GM18526 (cell line): ENCODE results near the gene SCN5A.

ENCODE experiments used
- POLR2A ChIP-seq: IDR thresholded peaks from 3 replicates; pipeline ENCODE4 v1.6.1; 2011; ENCODE audit not compliant: insufficient read length; ENCODE audit errors: extremely low read depth

Gene SCN5A

DNA sequence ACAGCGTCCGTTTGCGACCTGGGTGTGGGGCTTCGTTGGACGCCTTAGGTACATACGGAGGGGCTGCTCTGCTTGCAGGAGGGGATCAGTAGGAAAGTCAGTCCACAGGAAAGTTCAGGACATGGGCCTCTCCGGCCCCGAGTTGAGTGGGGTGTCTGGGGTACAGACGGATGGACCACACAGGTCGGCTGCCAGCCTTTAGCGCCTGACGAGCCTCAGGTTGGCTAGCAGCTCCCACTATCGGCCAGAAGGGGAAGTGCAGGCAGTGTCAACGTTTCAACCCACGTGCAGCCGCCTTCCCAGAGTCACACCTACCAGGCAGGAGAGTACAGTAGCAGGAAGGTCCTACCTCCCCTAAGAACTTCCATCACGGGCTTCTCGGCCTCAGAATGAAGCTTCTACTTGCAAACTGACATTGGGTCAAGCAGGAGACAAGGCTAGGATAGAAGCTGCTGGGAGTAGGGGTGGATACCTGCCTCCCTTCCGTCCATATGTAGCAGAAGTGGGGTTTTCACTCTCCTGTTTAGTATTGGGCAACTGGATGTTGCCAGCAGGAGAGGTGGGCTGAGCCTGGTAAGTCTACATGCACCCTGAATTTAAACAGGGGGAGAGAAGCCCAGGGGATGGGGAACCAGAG, 1.8 kb upstream of the SCN5A start:
- TF ChIP-seq POLR2A, result no peak

DNA sequence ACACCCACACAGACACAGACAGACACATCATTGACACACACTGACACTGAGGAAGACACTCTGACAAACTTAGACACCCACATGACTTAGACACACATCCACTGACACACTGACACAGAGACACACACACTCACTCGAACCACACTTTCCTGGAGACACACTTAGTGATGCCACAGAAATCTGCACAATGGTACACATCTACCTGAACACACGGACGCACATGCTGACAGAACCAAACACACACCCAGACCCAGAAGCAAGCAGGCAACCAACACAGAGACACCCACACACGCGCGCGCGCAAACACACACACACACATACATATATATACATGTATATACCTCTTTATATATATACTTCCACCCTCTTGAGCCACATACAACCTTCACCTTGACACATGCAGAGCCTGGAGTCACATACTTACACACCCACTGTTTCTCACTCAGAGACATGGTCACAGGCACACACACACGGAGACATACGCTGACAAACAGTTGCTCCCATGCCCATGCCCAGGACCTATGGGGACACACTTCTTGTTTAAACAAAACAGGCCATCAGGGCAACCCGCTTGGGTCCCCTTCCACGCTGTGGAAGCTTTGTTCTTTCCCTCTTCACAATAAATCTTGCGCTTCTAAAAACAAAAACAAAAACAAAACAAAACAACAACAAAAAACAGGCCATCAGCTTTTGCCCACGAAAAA, 913 bp upstream of the SCN5A start:
- TF ChIP-seq POLR2A, result no peak

DNA sequence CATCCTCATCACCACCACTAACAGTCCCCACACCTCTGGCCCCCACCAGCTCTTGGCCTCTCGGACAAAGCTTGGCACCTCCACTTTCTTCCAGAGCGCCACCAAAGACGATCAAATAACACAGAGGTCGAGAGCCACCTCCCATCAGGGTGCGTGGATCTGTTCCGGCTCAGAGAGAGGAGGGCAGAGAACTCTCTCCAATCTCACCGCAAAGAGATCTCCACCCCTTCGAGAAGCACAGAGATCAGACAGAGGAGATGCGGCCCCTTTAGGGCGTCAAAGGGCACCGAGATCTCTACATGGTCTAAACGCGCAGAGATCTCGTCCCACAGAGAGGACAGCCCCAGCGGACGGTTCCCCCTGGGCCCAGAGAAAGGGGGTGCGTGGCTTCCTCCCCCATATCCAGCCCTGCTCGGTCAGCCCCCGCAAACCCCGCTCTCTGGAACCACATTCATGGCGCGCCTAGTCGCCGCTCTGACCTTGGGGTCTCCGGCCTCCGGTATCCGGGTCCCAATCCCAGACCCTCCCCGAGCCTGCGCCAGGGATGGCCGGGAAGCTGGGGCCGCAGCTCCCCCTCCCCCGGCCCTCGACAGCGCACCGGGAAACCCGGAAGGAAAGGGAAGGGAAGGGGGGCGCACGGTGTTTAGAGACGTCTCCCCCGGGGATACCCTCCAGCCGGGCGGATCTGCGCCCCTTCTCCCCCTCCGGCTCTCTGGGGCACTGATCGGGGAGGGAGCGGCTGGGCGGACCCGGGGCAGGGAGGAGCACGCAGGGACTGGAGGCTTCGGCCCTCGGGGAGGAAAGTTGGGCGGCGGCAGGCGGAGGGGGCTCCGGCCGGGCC, 608 bp downstream of the SCN5A start:
- TF ChIP-seq POLR2A, result no peak

GRCh38 chr3:38648024-38648658, 1.3 kb downstream of the SCN5A start:
- TF ChIP-seq POLR2A, result no peak

GRCh38 chr3:38647217-38647970, 2.1 kb downstream of the SCN5A start:
- TF ChIP-seq POLR2A, result no peak

DNA sequence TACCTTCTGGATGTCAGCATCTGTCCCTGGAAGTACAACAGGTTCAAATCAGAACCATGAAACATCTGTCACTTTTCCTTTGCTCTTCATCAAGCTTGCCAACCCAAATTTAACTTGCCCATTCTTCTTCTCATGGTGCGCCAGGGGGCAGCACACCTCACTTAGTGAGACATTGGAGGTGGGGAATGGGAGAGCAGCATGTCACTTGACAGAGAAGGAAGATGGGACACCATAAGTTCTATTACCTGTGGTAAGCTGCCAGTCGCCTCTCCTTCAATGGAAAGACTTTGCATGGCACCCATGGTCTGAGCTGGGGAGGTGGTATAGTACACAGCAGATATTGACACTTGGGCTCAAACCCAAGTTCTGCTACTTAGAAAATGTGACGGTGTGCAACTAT, 2.9 kb downstream of the SCN5A start:
- no peak for TF ChIP-seq POLR2A

- TF ChIP-seq POLR2A, result no peak
Measured at GRCh38 chr3:38646062-38646461, 3.4 kb downstream of the SCN5A start.

DNA sequence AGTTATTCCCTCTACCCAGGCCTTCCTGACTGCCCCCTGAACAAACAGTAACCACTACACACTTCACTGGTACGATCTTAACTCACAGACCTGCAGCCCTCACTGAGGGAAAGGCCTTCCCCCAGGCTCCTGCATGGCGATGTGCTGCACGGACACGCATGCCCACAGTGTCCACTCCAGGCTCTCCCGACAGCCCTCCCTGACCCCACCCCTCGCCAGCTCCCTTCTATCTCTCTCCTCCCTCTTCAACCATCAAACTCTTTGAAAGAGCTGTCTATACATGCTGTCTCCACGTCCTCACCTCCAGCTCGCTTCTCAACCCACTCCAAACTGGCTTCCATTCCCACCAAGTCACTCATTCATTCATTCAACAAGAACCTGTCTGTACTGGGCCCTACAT, 3.9 kb downstream of the SCN5A start:
- TF ChIP-seq POLR2A, result no peak

DNA sequence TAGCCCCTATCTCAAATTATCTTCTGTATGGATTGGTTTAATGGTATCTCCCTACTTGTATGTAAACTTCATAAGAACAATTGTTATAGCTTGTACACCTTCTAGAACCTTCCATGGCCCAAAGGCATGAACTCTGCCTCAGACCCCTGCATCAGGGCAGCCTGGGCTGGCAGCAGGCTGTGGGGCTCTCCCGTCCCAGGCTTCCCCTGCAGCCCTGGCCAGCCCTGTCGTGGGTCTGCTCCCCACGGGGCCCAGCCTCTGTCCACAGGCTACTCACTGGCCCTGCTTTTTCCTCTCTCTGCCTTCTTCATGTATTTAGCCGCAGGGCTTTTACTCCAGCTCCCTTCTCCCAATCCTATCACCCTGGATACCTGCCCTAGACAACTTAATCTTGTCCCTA, 4.4 kb downstream of the SCN5A start:
- TF ChIP-seq POLR2A, result no peak

- TF ChIP-seq POLR2A, result no peak
Measured at GRCh38 chr3:38644662-38645053, 4.8 kb downstream of the SCN5A start.

- TF ChIP-seq POLR2A, result no peak
Measured at GRCh38 chr3:38644016-38644661, 5.3 kb downstream of the SCN5A start.

- TF ChIP-seq POLR2A, result no peak
Measured at GRCh38 chr3:38643592-38643991, 5.9 kb downstream of the SCN5A start.

- TF ChIP-seq POLR2A, result no peak
Measured at GRCh38 chr3:38643090-38643489, 6.4 kb downstream of the SCN5A start.

GRCh38 chr3:38641461-38642110, 7.9 kb downstream of the SCN5A start:
- no peak for TF ChIP-seq POLR2A

GRCh38 chr3:38640661-38641452, 8.6 kb downstream of the SCN5A start:
- TF ChIP-seq POLR2A, result no peak
